H1 (cell line): Measurements from ENCODE around the gene GTF2A2.

ENCODE experiments used
- EP300 ChIP-seq, 2 experiments: IDR thresholded peaks; 1 replicate in 1 of 2; 2 replicates in 1 of 2; pipeline ENCODE4 v1.6.1; 2011 to 2012; ENCODE audit warnings: low read depth in 2 of 2, low read length in 2 of 2, mild to moderate bottlenecking in 2 of 2, borderline replicate concordance in 1 of 2, inconsistent platforms in 1 of 2, moderate library complexity in 1 of 2
- MAFK ChIP-seq: IDR thresholded peaks from 2 replicates; pipeline ENCODE4 v1.6.1; 2012; ENCODE audit warnings: low read depth, mild to moderate bottlenecking, improper control_type of control experiment, low read length
- NRF1 ChIP-seq: IDR thresholded peaks from 2 replicates; pipeline ENCODE4 v1.6.1; 2011; ENCODE audit warnings: mild to moderate bottlenecking, low read depth, low read length, improper control_type of control experiment
- SRF ChIP-seq: IDR thresholded peaks from 2 replicates; pipeline ENCODE4 v1.6.1; 2011; ENCODE audit warnings: mild to moderate bottlenecking, low read depth, low read length, moderate library complexity
- TBP ChIP-seq: IDR thresholded peaks from 2 replicates; pipeline ENCODE4 v1.6.1; 2011; ENCODE audit warnings: low read depth, low read length, improper control_type of control experiment
- TF ChIP-seq, protein P1 (sequence below), 3 experiments: IDR thresholded peaks; 1 replicate in 2 of 3; 2 replicates in 1 of 3; pipeline versions ENCODE4 v1.5.1 to v1.6.1; 2011; ENCODE audit warnings: low read length in 3 of 3, mild to moderate bottlenecking in 3 of 3, inconsistent platforms in 2 of 3, low read depth in 1 of 3, moderate library complexity in 1 of 3; ENCODE audit not compliant: insufficient read depth in 1 of 3; ENCODE audit errors: control extremely low read depth in 1 of 3
- TF ChIP-seq, protein P2 (sequence below): IDR thresholded peaks from 2 replicates; pipeline ENCODE4 v1.6.1; 2012; ENCODE audit warnings: low read length, inconsistent platforms

DNA sequence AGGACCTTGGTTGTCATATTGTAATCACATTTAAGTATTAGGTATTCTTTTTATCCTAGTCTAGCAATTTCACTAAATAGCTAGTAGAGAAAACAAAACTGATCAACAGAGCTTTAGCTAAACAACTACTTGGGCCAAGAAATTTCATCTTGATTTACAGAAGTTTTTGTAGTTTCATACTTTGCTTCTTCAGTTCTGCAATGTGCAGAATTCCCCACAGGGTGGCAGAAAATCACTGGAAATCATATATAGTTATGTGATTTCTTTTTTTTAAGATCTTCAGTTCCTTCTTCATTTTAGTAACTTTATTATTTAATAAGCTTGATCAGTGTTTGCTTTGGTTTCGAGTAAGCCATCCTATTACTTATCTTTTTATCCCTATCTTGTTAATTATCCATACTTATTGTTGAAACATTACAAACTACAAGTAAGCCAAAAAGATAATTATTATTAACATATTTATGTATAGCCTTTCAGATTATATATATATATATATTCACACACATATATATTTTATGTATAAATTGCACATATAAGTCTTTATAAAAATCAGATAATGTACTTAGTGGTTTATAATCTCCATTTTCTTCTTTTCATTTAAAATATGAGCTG, 34.0 kb upstream of the GTF2A2 start:
- TF ChIP-seq MAFK: no peak
- TF ChIP-seq SRF: no peak
- TF ChIP-seq, protein P1, sequence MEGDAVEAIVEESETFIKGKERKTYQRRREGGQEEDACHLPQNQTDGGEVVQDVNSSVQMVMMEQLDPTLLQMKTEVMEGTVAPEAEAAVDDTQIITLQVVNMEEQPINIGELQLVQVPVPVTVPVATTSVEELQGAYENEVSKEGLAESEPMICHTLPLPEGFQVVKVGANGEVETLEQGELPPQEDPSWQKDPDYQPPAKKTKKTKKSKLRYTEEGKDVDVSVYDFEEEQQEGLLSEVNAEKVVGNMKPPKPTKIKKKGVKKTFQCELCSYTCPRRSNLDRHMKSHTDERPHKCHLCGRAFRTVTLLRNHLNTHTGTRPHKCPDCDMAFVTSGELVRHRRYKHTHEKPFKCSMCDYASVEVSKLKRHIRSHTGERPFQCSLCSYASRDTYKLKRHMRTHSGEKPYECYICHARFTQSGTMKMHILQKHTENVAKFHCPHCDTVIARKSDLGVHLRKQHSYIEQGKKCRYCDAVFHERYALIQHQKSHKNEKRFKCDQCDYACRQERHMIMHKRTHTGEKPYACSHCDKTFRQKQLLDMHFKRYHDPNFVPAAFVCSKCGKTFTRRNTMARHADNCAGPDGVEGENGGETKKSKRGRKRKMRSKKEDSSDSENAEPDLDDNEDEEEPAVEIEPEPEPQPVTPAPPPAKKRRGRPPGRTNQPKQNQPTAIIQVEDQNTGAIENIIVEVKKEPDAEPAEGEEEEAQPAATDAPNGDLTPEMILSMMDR (IDR thresholded peaks at IDR 0.05; ENCODE audit: control extremely low read depth in 1 of 3, insufficient read depth in 1 of 3, low read depth in 1 of 3, low read length in 3 of 3): peak in 1 of 3 experiments; percentile 14; a peak in 1 of 4 replicates
- TF ChIP-seq EP300 (IDR thresholded peaks at IDR 0.05; ENCODE audit: borderline replicate concordance in 1 of 2, low read depth in 2 of 2, low read length in 2 of 2): no peak
- TF ChIP-seq TBP: no peak
- TF ChIP-seq, protein P2, sequence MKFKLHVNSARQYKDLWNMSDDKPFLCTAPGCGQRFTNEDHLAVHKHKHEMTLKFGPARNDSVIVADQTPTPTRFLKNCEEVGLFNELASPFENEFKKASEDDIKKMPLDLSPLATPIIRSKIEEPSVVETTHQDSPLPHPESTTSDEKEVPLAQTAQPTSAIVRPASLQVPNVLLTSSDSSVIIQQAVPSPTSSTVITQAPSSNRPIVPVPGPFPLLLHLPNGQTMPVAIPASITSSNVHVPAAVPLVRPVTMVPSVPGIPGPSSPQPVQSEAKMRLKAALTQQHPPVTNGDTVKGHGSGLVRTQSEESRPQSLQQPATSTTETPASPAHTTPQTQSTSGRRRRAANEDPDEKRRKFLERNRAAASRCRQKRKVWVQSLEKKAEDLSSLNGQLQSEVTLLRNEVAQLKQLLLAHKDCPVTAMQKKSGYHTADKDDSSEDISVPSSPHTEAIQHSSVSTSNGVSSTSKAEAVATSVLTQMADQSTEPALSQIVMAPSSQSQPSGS: no peak
- no peak for TF ChIP-seq NRF1
